HG03135 (cell line): ENCODE measurements around the gene LARP1.

ENCODE experiments used
- ATAC-seq: cut with Tn5 transposase; IDR thresholded peaks from one replicate; pipeline ENCODE4 v1.9.1; 2021; ENCODE audit warnings: mild to moderate bottlenecking, moderate library complexity; ENCODE audit not compliant: unreplicated experiment

The LARP1 gene

GRCh38 chr5:154788212-154788611 is 33.0 kb downstream of the LARP1 start:
- no peak for ATAC-seq

- ATAC-seq = peak; percentile 76
These were observed 36.4 kb downstream of the LARP1 start for GRCh38 chr5:154791535-154791934.

- no peak for ATAC-seq
These were observed 38.7 kb downstream of the LARP1 start for GRCh38 chr5:154793599-154794524.

- no peak for ATAC-seq
These were observed 39.5 kb downstream of the LARP1 start for GRCh38 chr5:154794525-154795234.

- ATAC-seq = no peak
These were observed 40.0 kb downstream of the LARP1 start for GRCh38 chr5:154795235-154795596.

GRCh38 chr5:154797762-154798161 is 42.6 kb downstream of the LARP1 start:
- no peak for ATAC-seq

- no peak for ATAC-seq
These were observed 45.4 kb downstream of the LARP1 start for GRCh38 chr5:154800582-154800981.

GRCh38 chr5:154801083-154801482 is 45.9 kb downstream of the LARP1 start:
- no peak for ATAC-seq

- ATAC-seq = no peak
These were observed 46.9 kb downstream of the LARP1 start for GRCh38 chr5:154802050-154802449.

- ATAC-seq = no peak
These were observed 51.0 kb downstream of the LARP1 start for GRCh38 chr5:154806176-154806575.

- no peak for ATAC-seq
These were observed 56.1 kb downstream of the LARP1 start for GRCh38 chr5:154811239-154811638.

GRCh38 chr5:154811653-154812465 is 56.7 kb downstream of the LARP1 start:
- no peak for ATAC-seq

- no peak for ATAC-seq
These were observed 58.0 kb downstream of the LARP1 start for GRCh38 chr5:154813158-154813557.

GRCh38 chr5:154813736-154814135 is 58.6 kb downstream of the LARP1 start:
- no peak for ATAC-seq

- ATAC-seq = no peak
These were observed 59.8 kb downstream of the LARP1 start for GRCh38 chr5:154815025-154815424.

- ATAC-seq = no peak
These were observed 60.6 kb downstream of the LARP1 start for GRCh38 chr5:154815684-154816247.

GRCh38 chr5:154816891-154817492 is 61.8 kb downstream of the LARP1 start:
- ATAC-seq = no peak

- ATAC-seq = no peak
These were observed 62.6 kb downstream of the LARP1 start for GRCh38 chr5:154817815-154818214.

GRCh38 chr5:154818471-154819116 is 63.4 kb downstream of the LARP1 start:
- no peak for ATAC-seq

GRCh38 chr5:154819546-154819945 is 64.4 kb downstream of the LARP1 start:
- ATAC-seq = no peak
